Right ventricle myocardium superior (tissue), 1 donor: ENCODE data around the gene PCDHA12. TPM values are rescaled to one million over a fixed set of nuclear protein-coding genes. Genes with fewer than 3 reads are reported as not detected.

Experiments
- ATAC-seq: fragments of 200-7000 bp; cut with Tn5 transposase; one replicate; pipeline ENCODE4 v1.9.1; 2020; ENCODE audit warnings: mild to moderate bottlenecking; ENCODE audit not compliant: poor library complexity
- DNase-seq: peaks from one replicate; pipeline ENCODE4 v3.0.0-alpha.2; 2020
- intact Hi-C: fragments of 100-400 bp; cut with DNase I; formaldehyde crosslinking; loops from one replicate; pipeline ENCODE4 v1.11.2; 2022
- total RNA-seq: library from RNA; stranded (reverse); fragmentation: NEBNext Ultra II Directional; extraction: Animal tissue kit (Norgen Biotek cat#: 25700); gene quantifications from one replicate; pipeline ENCODE4 v1.2.1, GENCODE V29; 2021
- donor health status: DM: no; HTN: yes; CAD: no; lungs with severe emphysema.

PCDHA12 gene
- total RNA-seq, 1 donor from 2014 or later, result not detected

DNA sequence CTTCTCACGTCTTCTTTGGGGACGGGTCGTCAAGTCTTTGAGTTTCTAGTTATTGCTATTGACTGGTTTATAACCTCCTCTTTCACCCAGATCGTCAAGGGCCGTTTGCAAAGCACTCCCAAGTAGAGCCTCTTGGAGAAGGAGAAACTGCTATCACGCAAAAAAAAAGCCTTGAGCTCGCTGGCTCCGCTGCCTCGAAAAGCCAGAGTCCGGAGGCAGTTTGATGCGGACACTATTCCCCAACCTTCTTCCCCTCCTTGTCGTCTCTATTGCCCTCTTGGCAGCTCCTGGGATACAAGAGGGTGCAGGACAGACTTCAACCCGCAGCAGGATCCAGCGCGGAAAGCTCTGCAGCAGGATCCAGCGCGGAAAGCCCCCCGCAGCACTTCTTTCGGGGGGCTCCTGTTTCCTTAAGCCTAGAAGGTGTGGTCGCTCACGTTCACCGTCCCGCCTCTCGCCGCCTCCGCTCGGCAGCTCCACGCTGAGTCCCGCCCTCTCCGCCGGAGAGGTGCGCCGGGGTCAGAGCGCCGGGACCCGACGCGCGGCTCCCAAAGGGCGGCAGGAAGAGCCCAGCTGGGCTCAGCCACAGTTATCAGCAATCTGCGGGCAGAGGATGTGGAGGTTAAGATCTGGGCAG, 50.8 kb downstream of the PCDHA12 start, which contains the start of gene PCDHAC1:
Gene PCDHAC1, plus strand, starts transcription at position 494 of the 637 bp plus-strand sequence. CDS start 594 bp downstream, outside the sequence.
- intact Hi-C loops, result no loop called here
- ATAC-seq, result peak; percentile 48
- no peak for DNase-seq

GRCh38 chr5:140926443-140927227, 51.5 kb downstream of the PCDHA12 start:
- ATAC-seq (peak; percentile 91), DNase-seq (peak; percentile 83)
- intact Hi-C loops, result no loop called here

DNA sequence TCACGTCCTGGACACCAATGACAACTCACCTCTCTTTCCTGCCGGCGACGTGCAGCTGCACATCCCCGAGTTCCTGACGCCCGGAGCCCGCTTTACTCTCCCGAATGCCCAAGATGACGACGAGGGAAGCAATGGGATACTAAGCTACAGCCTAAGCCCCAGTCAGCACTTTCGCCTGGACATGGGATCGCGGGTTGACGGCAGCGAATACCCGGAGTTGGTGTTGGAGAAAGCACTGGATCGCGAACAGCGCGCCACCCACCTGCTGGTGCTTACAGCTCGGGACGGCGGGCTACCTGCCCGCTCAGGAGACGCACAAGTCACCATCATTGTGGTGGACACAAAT, 52.1 kb downstream of the PCDHA12 start:
- intact Hi-C loops, result no loop called here
- ATAC-seq, result no peak
- no peak for DNase-seq

Other genes with a start within 250 kb of the PCDHA12 start
- gene CD14, start 242.1 kb upstream of the PCDHA12 start, total RNA-seq, result 37.7 TPM
- gene TMCO6, start 235.9 kb upstream of the PCDHA12 start, total RNA-seq, result 4.0 TPM
- 155 TPM for gene NDUFA2, start 227.7 kb upstream of the PCDHA12 start, total RNA-seq
- 59.9 TPM for gene IK, start 227.5 kb upstream of the PCDHA12 start, total RNA-seq
- gene WDR55, start 210.4 kb upstream of the PCDHA12 start, total RNA-seq, result 11.2 TPM
- 0.40 TPM for gene DND1, start 201.7 kb upstream of the PCDHA12 start, total RNA-seq
- gene HARS1, start 183.9 kb upstream of the PCDHA12 start, total RNA-seq, result 33.4 TPM
- gene HARS2, start 183.9 kb upstream of the PCDHA12 start, total RNA-seq, result 25.2 TPM
- gene ZMAT2, start 174.9 kb upstream of the PCDHA12 start, total RNA-seq, result 29.6 TPM
- gene PCDHA1, start 89.2 kb upstream of the PCDHA12 start, total RNA-seq, result not detected
- gene PCDHA2, start 80.5 kb upstream of the PCDHA12 start, total RNA-seq, result not detected
- gene PCDHA3, start 74.3 kb upstream of the PCDHA12 start, total RNA-seq, result not detected
- not detected for gene PCDHA4, start 68.2 kb upstream of the PCDHA12 start, total RNA-seq
- not detected for gene PCDHA5, start 53.7 kb upstream of the PCDHA12 start, total RNA-seq
- gene PCDHA6, start 47.3 kb upstream of the PCDHA12 start, total RNA-seq, result not detected
- gene PCDHA7, start 41.0 kb upstream of the PCDHA12 start, total RNA-seq, result not detected
- gene PCDHA8, start 34.1 kb upstream of the PCDHA12 start, total RNA-seq, result not detected
- gene PCDHA9, start 26.9 kb upstream of the PCDHA12 start, total RNA-seq, result not detected
- 0.05 TPM for gene PCDHA10, start 19.4 kb upstream of the PCDHA12 start, total RNA-seq
- not detected for gene PCDHA11, start 6.4 kb upstream of the PCDHA12 start, total RNA-seq
- gene PCDHA13, start 6.8 kb downstream of the PCDHA12 start, total RNA-seq, result not detected
- 0.13 TPM for gene PCDHAC1, start 51.0 kb downstream of the PCDHA12 start, total RNA-seq
- gene PCDHAC2, start 91.2 kb downstream of the PCDHA12 start, total RNA-seq, result 0.48 TPM
- gene PCDHB1, start 176.1 kb downstream of the PCDHA12 start, total RNA-seq, result not detected
- gene PCDHB2, start 219.3 kb downstream of the PCDHA12 start, total RNA-seq, result 2.0 TPM
- 1.4 TPM for gene PCDHB3, start 225.2 kb downstream of the PCDHA12 start, total RNA-seq
- gene PCDHB4, start 246.5 kb downstream of the PCDHA12 start, total RNA-seq, result 1.7 TPM